ENCODE data around the gene CRYZL1. TPM values are rescaled to one million over a fixed set of nuclear protein-coding genes. Genes with fewer than 3 reads are reported as not detected.

The CRYZL1 gene
- total RNA-seq, 1 experiment from 2014 or later, result 13.5 TPM

- Histone ChIP-seq H3K4ac (ENCODE audit: low read depth, low read length) (no peak overlapping the region), H4K8ac (replicated peaks; ENCODE audit: insufficient read length, low read depth, low read length) (no peak overlapping the region), H3K27me3 (ENCODE audit: insufficient read depth, low read length) (no peaks in the 10 kb centered on the region), H3K9ac (ENCODE audit: extremely low read depth, insufficient read length, low read length) (no peak overlapping the region), H3K18ac (ENCODE audit: insufficient read length, low read depth, low read length) (no peak overlapping the region), H3K14ac (ENCODE audit: insufficient read depth, low read length) (no peak overlapping the region), H3K27ac (ENCODE audit: insufficient read length, low read depth, low read length) (no peak overlapping the region), H2AFZ (ENCODE audit: low read length) (no peak overlapping the region), H3K79me1 (ENCODE audit: insufficient read depth, low read depth, low read length, poor library complexity, severe bottlenecking) (peaks cover 21% of the 10 kb centered on the region), H3T11ph (ENCODE audit: low read length) (no peak overlapping the region), H2BK5ac (ENCODE audit: insufficient read length, low read length) (no peak overlapping the region), H3K23ac (ENCODE audit: insufficient read length, low read depth, low read length) (no peak overlapping the region), H2BK120ac (ENCODE audit: low read depth, low read length, poor library complexity, severe bottlenecking) (no peak overlapping the region), H2AK5ac (ENCODE audit: insufficient read length, low read length) (no peak overlapping the region), H2BK20ac (ENCODE audit: low read depth, low read length, poor library complexity, severe bottlenecking) (no peak overlapping the region), H2BK15ac (ENCODE audit: low read depth, low read length) (no peak overlapping the region), H4K20me1 (ENCODE audit: control insufficient read depth, insufficient read depth, insufficient read length) (peaks cover 3% of the 10 kb centered on the region), H4K91ac (ENCODE audit: insufficient read length, low read depth, low read length) (no peak overlapping the region), H4K5ac (ENCODE audit: insufficient read length, low read depth, low read length) (no peak overlapping the region), H3K4me1 (ENCODE audit: insufficient read depth, low read length) (no peaks in the 10 kb centered on the region; the same call in 1 of the 2 replicates), H3K9me3 (ENCODE audit: control insufficient read depth, low read depth, low read length) (no peaks in the 10 kb centered on the region), H3K56ac (ENCODE audit: insufficient read length, low read depth, low read length) (no peak overlapping the region), H3K4me2 (ENCODE audit: insufficient read depth, insufficient read length, low read length) (no peak overlapping the region), H3K23me2 (ENCODE audit: insufficient read length, low read depth, low read length, poor library complexity, severe bottlenecking) (no peaks in the 10 kb centered on the region), H3K79me2 (ENCODE audit: insufficient read depth, low read length) (peaks cover 32% of the 10 kb centered on the region; the same call in 1 of the 2 replicates), H2BK12ac (ENCODE audit: insufficient read length, low read depth, low read length) (no peak overlapping the region)
- DNase-seq, result no peak
- peaks cover 0 to 5% (median 2%) of the 10 kb centered on the region in 3 experiments; a peak in 1 of 7 replicates for H3K36me3 Mint-ChIP-seq (ENCODE audit: insufficient read depth in 1 of 3, low read depth in 3 of 3)
- no peaks in the 10 kb centered on the region for H3K27me3 Mint-ChIP-seq (ENCODE audit: low read depth)
- peak overlapping the region; percentile 38 to 49 (median 46); a peak in 3 of 7 replicates for H3K27ac Mint-ChIP-seq
- H3K4me3 Mint-ChIP-seq, result no peak overlapping the region
- no CpG with 5 or more reads among the region's 2 CpGs for WGBS (ENCODE audit: extremely low coverage, insufficient read length, low lambda C conversion rate)
- no peaks in the 10 kb centered on the region for H3K9me3 Mint-ChIP-seq
- H3K4me1 Mint-ChIP-seq, result peaks cover 46% of the 10 kb centered on the region in 2 experiments
- no peak for TF ChIP-seq CTCF (conservative IDR thresholded peaks at IDR 0.05)
Observed at GRCh38 chr21:33668620-33669019, 27.1 kb upstream of the CRYZL1 start.
